ENCODE results near the gene C19orf53.

C19orf53 gene

GRCh38 chr19:13812544-13812943 lies 38.3 kb downstream of the C19orf53 start:
- Histone ChIP-seq H4K20me1 (ENCODE audit: insufficient read depth, low read length) (no peaks in the 10 kb centered on the region), H3K4me2 (ENCODE audit: insufficient read depth, low read length) (no peak overlapping the region), H2AFZ (ENCODE audit: low read depth, low read length) (no peak overlapping the region), H3K9ac (ENCODE audit: low read depth, low read length) (no peak overlapping the region), H3K79me2 (ENCODE audit: insufficient read depth, low read length) (no peaks in the 10 kb centered on the region), H3K4me1 (ENCODE audit: insufficient read depth, low read length) (no peaks in the 10 kb centered on the region), H3K36me3 (ENCODE audit: insufficient read depth, low read length) (peaks cover 18% of the 10 kb centered on the region), H3K4me3 (ENCODE audit: low read depth in 1 of 2, low read length in 2 of 2) (no peak overlapping the region), H3K27me3 (ENCODE audit: insufficient read depth, low read length, poor library complexity) (no peaks in the 10 kb centered on the region), H3K9me3 (ENCODE audit: insufficient read depth, low read length, severe bottlenecking) (no peaks in the 10 kb centered on the region), H3K27ac (ENCODE audit: low read length) (no peak overlapping the region)
- no peak for ATAC-seq (ENCODE audit: insufficient read depth, low read depth)
- TF ChIP-seq EZH2 (IDR thresholded peaks at IDR 0.05; ENCODE audit: borderline replicate concordance, low read depth, low read length, severe bottlenecking) (no peak), CTCF (IDR thresholded peaks at IDR 0.05; ENCODE audit: borderline replicate concordance, extremely low read depth, low read length, poor library complexity, severe bottlenecking) (no peak)
- no peak for DNase-seq

GRCh38 chr19:13813147-13813546 lies 38.9 kb downstream of the C19orf53 start:
- Histone ChIP-seq H3K79me2 (ENCODE audit: insufficient read depth, low read length) (no peaks in the 10 kb centered on the region), H3K4me1 (ENCODE audit: insufficient read depth, low read length) (no peaks in the 10 kb centered on the region), H3K27ac (ENCODE audit: low read length) (no peak overlapping the region), H3K36me3 (ENCODE audit: insufficient read depth, low read length) (peaks cover 18% of the 10 kb centered on the region), H3K9ac (ENCODE audit: low read depth, low read length) (no peak overlapping the region), H3K9me3 (ENCODE audit: insufficient read depth, low read length, severe bottlenecking) (no peaks in the 10 kb centered on the region), H3K4me3 (ENCODE audit: low read depth in 1 of 2, low read length in 2 of 2) (no peak overlapping the region), H3K27me3 (ENCODE audit: insufficient read depth, low read length, poor library complexity) (no peaks in the 10 kb centered on the region), H4K20me1 (ENCODE audit: insufficient read depth, low read length) (no peaks in the 10 kb centered on the region), H3K4me2 (ENCODE audit: insufficient read depth, low read length) (no peak overlapping the region), H2AFZ (ENCODE audit: low read depth, low read length) (no peak overlapping the region)
- TF ChIP-seq CTCF (IDR thresholded peaks at IDR 0.05; ENCODE audit: borderline replicate concordance, extremely low read depth, low read length, poor library complexity, severe bottlenecking) (no peak), EZH2 (IDR thresholded peaks at IDR 0.05; ENCODE audit: borderline replicate concordance, low read depth, low read length, severe bottlenecking) (no peak)
- ATAC-seq (ENCODE audit: insufficient read depth, low read depth) (no peak), DNase-seq (no peak)

GRCh38 chr19:13814550-13814949 lies 40.3 kb downstream of the C19orf53 start:
- TF ChIP-seq EZH2 (IDR thresholded peaks at IDR 0.05; ENCODE audit: borderline replicate concordance, low read depth, low read length, severe bottlenecking): no peak
- no peak for TF ChIP-seq CTCF (IDR thresholded peaks at IDR 0.05; ENCODE audit: borderline replicate concordance, extremely low read depth, low read length, poor library complexity, severe bottlenecking)
- Histone ChIP-seq H2AFZ (ENCODE audit: low read depth, low read length) (no peak overlapping the region), H3K9ac (ENCODE audit: low read depth, low read length) (no peak overlapping the region)

More at GRCh38 chr19:13814550-13814949, 40.3 kb downstream of the C19orf53 start:
- DNase-seq: no peak
- no peak for ATAC-seq (ENCODE audit: insufficient read depth, low read depth)
- no peaks in the 10 kb centered on the region for H3K27me3 ChIP-seq (ENCODE audit: insufficient read depth, low read length, poor library complexity)
- H3K36me3 ChIP-seq (ENCODE audit: insufficient read depth, low read length): peaks cover 10% of the 10 kb centered on the region; the same call in 1 of the 2 replicates
- H3K79me2 ChIP-seq (ENCODE audit: insufficient read depth, low read length): no peaks in the 10 kb centered on the region
- H3K4me2 ChIP-seq (ENCODE audit: insufficient read depth, low read length): no peak overlapping the region
- no peaks in the 10 kb centered on the region for H3K9me3 ChIP-seq (ENCODE audit: insufficient read depth, low read length, severe bottlenecking)
- no peak overlapping the region for H3K27ac ChIP-seq (ENCODE audit: low read length)
- no peaks in the 10 kb centered on the region for H3K4me1 ChIP-seq (ENCODE audit: insufficient read depth, low read length)
- no peaks in the 10 kb centered on the region for H4K20me1 ChIP-seq (ENCODE audit: insufficient read depth, low read length)
- H3K4me3 ChIP-seq (ENCODE audit: low read depth in 1 of 2, low read length in 2 of 2): no peak overlapping the region

Data from DND-41 (cell line).